Measurements from ENCODE around the gene BATF3. TPM values are rescaled to one million over a fixed set of nuclear protein-coding genes. Genes with fewer than 3 reads are reported as not detected.

The BATF3 gene
- total and polyA plus RNA-seq, 2 of the 4 experiments (the other 2 are of a cell fraction): 1.6 to 3.9 TPM

- H3K9me1 ChIP-seq (ENCODE audit: insufficient read depth, low read length): no peaks in the 10 kb centered on the region
- H4K91ac ChIP-seq (ENCODE audit: insufficient read depth, low read depth, low read length): no peak overlapping the region
- no peak overlapping the region for H3K18ac ChIP-seq (ENCODE audit: low read depth, low read length)
- no peak overlapping the region for H3K14ac ChIP-seq (replicated peaks; ENCODE audit: low read depth, low read length)
- no peak overlapping the region for H2AK5ac ChIP-seq (ENCODE audit: low read depth, low read length)
- no peak overlapping the region for H2BK120ac ChIP-seq (ENCODE audit: low read depth, low read length)
- H3K9me3 ChIP-seq (ENCODE audit: control insufficient read depth, insufficient read depth, low read length): no peaks in the 10 kb centered on the region
- H3K23ac ChIP-seq (ENCODE audit: low read depth, low read length): no peak overlapping the region
- dilution Hi-C loops (cut with HindIII; ENCODE audit: low sequenced_read_pairs, unreplicated experiment): no loop called here
- H3K79me1 ChIP-seq (ENCODE audit: low read depth in 1 of 2, low read length in 2 of 2): no peaks in the 10 kb centered on the region
- in situ Hi-C loops (cut with MboI; ENCODE audit: low sequenced_read_pairs): no loop called here
- 100% methylated on average over 1 of the region's 11 CpGs; no CpG with 5 or more reads in 1 of the 2 experiments for WGBS, 2 experiments (ENCODE audit: extremely low coverage in 2 of 2, insufficient read length in 1 of 2)
- H2BK5ac ChIP-seq (ENCODE audit: low read depth, low read length, poor library complexity, severe bottlenecking): no peak overlapping the region
- no peak for TF ChIP-seq NFE2L2 (IDR thresholded peaks at IDR 0.05; ENCODE audit: low read depth, low read length)
- TF ChIP-seq USF2 (IDR thresholded peaks at IDR 0.05; ENCODE audit: low read depth, low read length): no peak
- no peak for TF ChIP-seq FOS (IDR thresholded peaks at IDR 0.05; ENCODE audit: low read depth, low read length)
- no peak for TF ChIP-seq POLR2A (IDR thresholded peaks at IDR 0.05; ENCODE audit: low read depth, low read length)
- no peak for TF ChIP-seq ELK1 (IDR thresholded peaks at IDR 0.05; ENCODE audit: borderline replicate concordance, low read depth, low read length)
- no peak for TF ChIP-seq SMC3 (IDR thresholded peaks at IDR 0.05; ENCODE audit: low read depth, low read length)
- no peak for TF ChIP-seq CHD1 (IDR thresholded peaks at IDR 0.05; ENCODE audit: low read depth, low read length)
- no peak for TF ChIP-seq CTCF (conservative IDR thresholded peaks at IDR 0.05; ENCODE audit: low read depth, low read length)
- no peak for TF ChIP-seq MAFK (IDR thresholded peaks at IDR 0.05; ENCODE audit: low read depth, low read length)
- no peak for DNase-seq
- H4K8ac ChIP-seq (ENCODE audit: low read depth in 2 of 2, low read length in 2 of 2): no peak overlapping the region
- H3K4me3 ChIP-seq (ENCODE audit: insufficient read depth, low read depth, low read length): no peak overlapping the region
- BruUV-seq (replicated peaks): no TSS peak
- ChIA-PET POLR2A (ENCODE audit: unreplicated experiment) (interaction anchor here (0.6 kb wide), 1 partner anchor 70 kb away, joined by 6 read pairs; no protein-coding TSS in a partner anchor), CTCF (no interaction called here)
- H3K56ac ChIP-seq (ENCODE audit: extremely low read depth, insufficient read depth, low read length): no peak overlapping the region
- no peak overlapping the region for H2BK15ac ChIP-seq (ENCODE audit: low read depth, low read length)
- ATAC-seq (ENCODE audit: low read depth): no peak
- no peak overlapping the region for H2AK9ac ChIP-seq (replicated peaks; ENCODE audit: low read depth, low read length, poor library complexity)
- no peak overlapping the region for H3K27ac ChIP-seq (ENCODE audit: insufficient read depth, low read length)
- H4K5ac ChIP-seq (ENCODE audit: low read depth, low read length): no peak overlapping the region
- no peak overlapping the region for H3K4ac ChIP-seq (ENCODE audit: low read depth, low read length)
- H3K9ac ChIP-seq (ENCODE audit: low read depth, low read length): no peak overlapping the region
- H2BK20ac ChIP-seq (ENCODE audit: low read depth, low read length): no peak overlapping the region
- H4K20me1 ChIP-seq (ENCODE audit: insufficient read depth, low read length): no peaks in the 10 kb centered on the region
- peaks cover 2% of the 10 kb centered on the region; the same call in 1 of the 2 replicates for H3K27me3 ChIP-seq (ENCODE audit: control insufficient read depth, insufficient read depth, low read length)
- H2AFZ ChIP-seq (replicated peaks; ENCODE audit: low read length, poor library complexity): no peak overlapping the region
- no peaks in the 10 kb centered on the region for H3K4me1 ChIP-seq (ENCODE audit: control insufficient read depth, insufficient read depth, low read length)
- intact Hi-C loops (cut with micrococcal nuclease): no loop called here
- no peak overlapping the region for H3K4me2 ChIP-seq (ENCODE audit: low read depth, low read length)
- no peaks in the 10 kb centered on the region for H3K36me3 ChIP-seq (ENCODE audit: control insufficient read depth, insufficient read depth, low read length)
These were observed 20.9 kb downstream of the BATF3 start for GRCh38 chr1:212678456-212679410.

All from IMR-90 (cell line).